ENCODE data around the gene PERP. TPM values are rescaled to one million over a fixed set of nuclear protein-coding genes. Genes with fewer than 3 reads are reported as not detected.

Gene PERP
- total and polyA plus RNA-seq, 2 of the 8 experiments (the other 6 are each of a cell fraction or from before 2014, with no cell fraction given) = 21.0 to 26.7 TPM

DNA sequence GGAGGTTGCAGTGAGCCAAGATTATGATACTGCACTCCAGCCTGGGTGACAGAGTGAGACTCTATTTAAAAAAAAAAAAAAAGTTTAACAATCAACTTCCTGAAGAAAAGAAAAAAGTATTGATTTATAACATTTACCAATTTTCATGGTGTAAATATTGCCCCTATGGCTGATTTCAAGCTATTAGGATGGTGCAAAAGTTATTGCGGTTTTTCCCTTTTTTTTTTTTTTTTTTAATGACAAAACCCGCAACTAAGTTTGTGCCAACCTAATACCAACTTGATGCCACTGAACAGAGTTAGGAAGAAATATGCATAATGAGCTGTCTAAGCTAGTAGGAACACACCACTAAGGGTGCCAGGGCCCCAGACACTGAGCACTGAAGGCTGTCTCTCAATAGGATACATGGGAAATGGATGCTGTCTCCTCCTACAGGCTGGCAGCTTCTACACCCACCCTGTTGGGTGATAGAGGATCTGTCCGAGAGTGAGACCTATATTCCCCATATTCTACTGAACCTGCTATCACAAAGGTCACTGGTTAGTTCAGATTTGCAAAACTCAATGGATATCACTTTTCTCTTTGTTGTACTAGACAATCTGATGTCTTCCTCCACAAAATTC is 6.5 kb upstream of the PERP start:
- FAIRE-seq (no peak), DNase-seq (ENCODE audit: low read depth in 1 of 2, low spot score in 2 of 2) (no peak)
- Histone ChIP-seq H4K8ac (ENCODE audit: extremely low read depth, insufficient read depth, low read length) (no peak overlapping the region), H2BK120ac (replicated peaks; ENCODE audit: low read depth, low read length) (no peak overlapping the region), H3K23ac (ENCODE audit: insufficient read length) (no peak overlapping the region), H2BK15ac (ENCODE audit: low read length) (no peak overlapping the region), H3K18ac (ENCODE audit: extremely low read depth, low read length) (no peak overlapping the region), H3K36me3 (ENCODE audit: control insufficient read depth in 2 of 4, insufficient read depth in 4 of 4, low read length in 3 of 4) (no peaks in the 10 kb centered on the region), H3K27me3 (replicated peaks in 1 of 4; ENCODE audit: control insufficient read depth in 3 of 4, extremely low read depth in 1 of 4, insufficient read depth in 3 of 4, low read length in 3 of 4) (no peaks in the 10 kb centered on the region; a peak in 1 of 7 replicates), H2BK12ac (ENCODE audit: low read depth, low read length) (no peak overlapping the region), H3K4ac (replicated peaks; ENCODE audit: insufficient read length, low read depth, low read length) (no peak overlapping the region), H2BK20ac (ENCODE audit: low read length) (no peak overlapping the region), H3K14ac (ENCODE audit: insufficient read length) (no peak overlapping the region), H3K9ac (replicated peaks in 1 of 4; ENCODE audit: extremely low read depth in 1 of 4, low read depth in 3 of 4, low read length in 3 of 4) (no peak overlapping the region), H3K56ac (replicated peaks; ENCODE audit: insufficient read length, low read depth, low read length) (no peak overlapping the region), H3K79me2 (ENCODE audit: control insufficient read depth in 1 of 2, insufficient read depth in 2 of 2, low read length in 2 of 2) (no peaks in the 10 kb centered on the region), H3K27ac (ENCODE audit: low read depth, low read length) (no peak overlapping the region), H3K4me2 (ENCODE audit: insufficient read depth in 1 of 2, low read depth in 2 of 2, low read length in 2 of 2) (no peak overlapping the region), H3K23me2 (ENCODE audit: low read depth, low read length) (no peaks in the 10 kb centered on the region), H3K4me3 (ENCODE audit: extremely low read depth in 1 of 4, insufficient read depth in 2 of 4, low read depth in 3 of 4, low read length in 4 of 4) (no peak overlapping the region), H2AFZ (ENCODE audit: low read length) (no peak overlapping the region), H3K79me1 (ENCODE audit: low read depth, low read length) (no peaks in the 10 kb centered on the region), H3K9me3 (ENCODE audit: insufficient read depth in 2 of 2, low read depth in 1 of 2, low read length in 1 of 2) (peaks cover under 1 to 1% of the 10 kb centered on the region in 2 experiments; a peak in 1 of 4 replicates), H4K5ac (ENCODE audit: insufficient read length, low read depth, low read length) (no peak overlapping the region), H4K91ac (replicated peaks; ENCODE audit: insufficient read length, low read length) (no peak overlapping the region), H4K20me1 (replicated peaks in 1 of 2; ENCODE audit: control insufficient read depth in 1 of 2, insufficient read depth in 2 of 2, low read length in 2 of 2) (no peaks in the 10 kb centered on the region), H3K4me1 (replicated peaks in 1 of 4; ENCODE audit: control insufficient read depth in 3 of 4, insufficient read depth in 4 of 4, low read length in 3 of 4) (peaks cover 0 to 3% (median 2%) of the 10 kb centered on the region in 4 experiments; a peak in 3 of 7 replicates), H2AK5ac (ENCODE audit: low read depth, low read length) (no peak overlapping the region), H2BK5ac (ENCODE audit: low read depth, low read length) (no peak overlapping the region)
- ChIA-PET POLR2A (ENCODE audit: partially characterized antibody) (interaction anchor here (0.6 to 1.2 kb wide), 2 partner anchors 23 to 314 kb away, joined by 3 to 4 read pairs; no protein-coding TSS in a partner anchor), CTCF (ENCODE audit: partially characterized antibody) (interaction anchor here (0.6 to 7.1 kb wide), 5 partner anchors 31 to 173 kb away, joined by 3 to 106 read pairs (median 5); no protein-coding TSS in a partner anchor)
- TF ChIP-seq, protein P1, sequence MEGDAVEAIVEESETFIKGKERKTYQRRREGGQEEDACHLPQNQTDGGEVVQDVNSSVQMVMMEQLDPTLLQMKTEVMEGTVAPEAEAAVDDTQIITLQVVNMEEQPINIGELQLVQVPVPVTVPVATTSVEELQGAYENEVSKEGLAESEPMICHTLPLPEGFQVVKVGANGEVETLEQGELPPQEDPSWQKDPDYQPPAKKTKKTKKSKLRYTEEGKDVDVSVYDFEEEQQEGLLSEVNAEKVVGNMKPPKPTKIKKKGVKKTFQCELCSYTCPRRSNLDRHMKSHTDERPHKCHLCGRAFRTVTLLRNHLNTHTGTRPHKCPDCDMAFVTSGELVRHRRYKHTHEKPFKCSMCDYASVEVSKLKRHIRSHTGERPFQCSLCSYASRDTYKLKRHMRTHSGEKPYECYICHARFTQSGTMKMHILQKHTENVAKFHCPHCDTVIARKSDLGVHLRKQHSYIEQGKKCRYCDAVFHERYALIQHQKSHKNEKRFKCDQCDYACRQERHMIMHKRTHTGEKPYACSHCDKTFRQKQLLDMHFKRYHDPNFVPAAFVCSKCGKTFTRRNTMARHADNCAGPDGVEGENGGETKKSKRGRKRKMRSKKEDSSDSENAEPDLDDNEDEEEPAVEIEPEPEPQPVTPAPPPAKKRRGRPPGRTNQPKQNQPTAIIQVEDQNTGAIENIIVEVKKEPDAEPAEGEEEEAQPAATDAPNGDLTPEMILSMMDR (IDR thresholded peaks at IDR 0.05; ENCODE audit: control extremely low read depth in 1 of 3, insufficient read depth in 1 of 3, low read depth in 1 of 3, low read length in 3 of 3) = no peak
- TF ChIP-seq RAD21 (IDR thresholded peaks at IDR 0.05 in 1 of 2, conservative IDR thresholded peaks at IDR 0.05 in 1 of 2; ENCODE audit: low read depth in 2 of 2, low read length in 2 of 2) = no peak
- no peak for TF ChIP-seq JUN (IDR thresholded peaks at IDR 0.05; ENCODE audit: low read depth, low read length)
- no peak for TF ChIP-seq TAF7 (optimal IDR thresholded peaks at IDR 0.05; ENCODE audit: borderline replicate concordance, low read depth, low read length)
- no peak for TF ChIP-seq YY1 (IDR thresholded peaks at IDR 0.05; ENCODE audit: low read depth, low read length)
- TF ChIP-seq RBBP5 (IDR thresholded peaks at IDR 0.05; ENCODE audit: borderline replicate concordance, low read depth, low read length) = no peak
- no peak for TF ChIP-seq CBX8 (IDR thresholded peaks at IDR 0.05; ENCODE audit: borderline replicate concordance, low read depth, low read length)
- TF ChIP-seq POLR2A (IDR thresholded peaks at IDR 0.05; ENCODE audit: control extremely low read depth in 1 of 2, low read depth in 2 of 2, low read length in 2 of 2) = no peak
- WGBS, 2 experiments (ENCODE audit: extremely low coverage in 1 of 2, insufficient coverage in 1 of 2, insufficient read length in 1 of 2, insufficient replicate concordance in 2 of 2, low coverage in 1 of 2, low lambda C conversion rate in 2 of 2, missing lambda C conversion rate in 1 of 2) = 75% methylated on average over 2 of the region's 3 CpGs; no CpG with 5 or more reads in 1 of the 2 experiments
